ENCODE measurements around the gene POLE3.
A peak's percentile ranks its signal among the peaks of the same experiment; 100 is the strongest.

POLE3 gene

DNA sequence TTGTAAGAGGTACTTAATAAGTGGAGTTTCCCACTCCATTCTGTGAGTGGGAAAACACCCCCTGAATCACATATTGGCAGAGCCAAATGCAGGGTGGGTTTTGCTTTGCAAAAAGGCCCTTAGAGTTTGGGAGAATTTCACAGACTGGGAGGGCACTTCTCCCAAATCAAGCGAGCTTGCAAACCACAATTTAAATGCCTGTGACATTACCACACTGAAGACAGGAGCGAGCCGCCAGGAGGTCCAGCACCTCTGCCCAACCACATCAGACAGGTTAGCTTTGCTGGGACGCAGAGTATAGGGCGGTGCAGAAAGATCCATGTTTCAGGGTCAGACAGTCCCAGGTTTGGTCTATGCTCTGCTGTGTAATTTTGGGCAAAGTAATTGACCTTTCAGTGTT, 11.7 kb downstream of the POLE3 start:
- H3K4me1 ChIP-seq (ENCODE audit: control insufficient read depth, insufficient read depth, low read length): peaks cover 5% of the 10 kb centered on the region
- H3K36me3 ChIP-seq (ENCODE audit: control insufficient read depth, insufficient read depth, low read length): no peaks in the 10 kb centered on the region
- H3K27me3 ChIP-seq (ENCODE audit: control insufficient read depth, insufficient read depth, low read length): no peaks in the 10 kb centered on the region
- H3K9ac ChIP-seq (ENCODE audit: low read length): no peak overlapping the region
- no peak overlapping the region for H3K27ac ChIP-seq (ENCODE audit: low read depth, low read length)
- no peak overlapping the region for H3K4me3 ChIP-seq (ENCODE audit: low read length)

DNA sequence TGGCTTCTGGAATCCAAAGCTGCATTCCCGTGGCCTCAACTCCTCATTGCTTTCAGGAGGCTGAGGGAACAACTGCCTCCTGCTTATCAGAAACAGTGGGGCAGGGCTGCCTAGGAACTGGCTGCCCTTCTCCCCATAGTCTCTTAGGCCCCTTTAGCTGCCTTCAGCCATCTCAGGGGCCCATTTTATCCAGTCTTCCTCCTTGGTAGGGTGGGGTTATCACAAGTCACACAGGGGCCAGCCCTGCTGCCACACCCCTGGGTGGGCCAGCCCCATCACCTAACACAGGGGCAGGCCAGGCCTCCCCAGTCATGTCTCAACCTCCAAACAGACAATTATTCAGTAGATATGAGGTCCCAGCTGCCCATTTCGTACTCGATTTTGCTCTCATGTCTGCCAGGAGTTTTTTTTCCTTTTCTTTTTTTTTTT, 13.3 kb downstream of the POLE3 start:
- peaks cover 5% of the 10 kb centered on the region for H3K4me1 ChIP-seq (ENCODE audit: control insufficient read depth, insufficient read depth, low read length)
- H3K36me3 ChIP-seq (ENCODE audit: control insufficient read depth, insufficient read depth, low read length): peaks cover 5% of the 10 kb centered on the region
- H3K9ac ChIP-seq (ENCODE audit: low read length): no peak overlapping the region
- no peak overlapping the region for H3K4me3 ChIP-seq (ENCODE audit: low read length)
- H3K27me3 ChIP-seq (ENCODE audit: control insufficient read depth, insufficient read depth, low read length): no peaks in the 10 kb centered on the region
- no peak overlapping the region for H3K27ac ChIP-seq (ENCODE audit: low read depth, low read length)

DNA sequence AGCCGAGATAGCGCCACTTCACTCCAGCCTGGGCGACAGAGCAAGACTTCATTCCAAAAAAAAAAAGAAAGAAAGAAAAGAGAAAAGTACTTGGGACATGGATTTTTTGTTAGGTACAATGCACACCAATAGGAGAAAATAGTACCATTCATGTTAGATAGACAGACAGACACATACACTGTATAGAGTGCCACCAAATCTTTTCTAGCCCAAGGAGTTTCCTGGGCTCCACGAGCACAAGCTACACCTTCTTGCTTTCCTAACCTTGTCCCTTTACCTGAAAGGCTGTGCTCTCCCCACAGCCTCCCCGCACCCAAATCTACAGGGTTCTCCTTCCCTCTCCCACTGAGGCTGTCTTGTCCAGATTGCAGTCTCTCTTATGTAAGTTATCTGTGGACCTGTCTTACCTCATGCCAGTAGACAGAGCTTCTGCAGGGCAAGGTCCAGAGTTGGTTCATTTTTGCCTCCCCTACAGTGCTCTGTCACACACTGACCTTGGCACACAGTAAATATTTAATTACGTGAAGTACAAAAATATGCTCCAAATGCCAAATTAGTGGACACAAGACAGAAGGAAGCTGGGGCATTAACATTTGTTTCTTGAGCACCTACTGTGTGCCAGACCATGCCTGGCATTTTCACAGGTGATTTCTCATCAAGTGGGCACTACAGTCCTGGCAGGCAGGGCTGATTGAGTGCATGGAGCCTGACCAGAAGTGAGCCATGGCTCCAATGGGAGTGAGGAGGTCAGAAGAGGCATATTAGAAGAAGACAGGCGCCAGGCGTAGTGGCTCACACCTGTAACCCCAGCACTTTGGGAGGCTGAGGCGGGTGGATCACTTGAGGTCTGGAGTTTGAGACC, 15.2 kb downstream of the POLE3 start:
- no peak overlapping the region for H3K9ac ChIP-seq (ENCODE audit: low read length)
- H3K4me1 ChIP-seq (ENCODE audit: control insufficient read depth, insufficient read depth, low read length): peaks cover 3% of the 10 kb centered on the region
- no peaks in the 10 kb centered on the region for H3K27me3 ChIP-seq (ENCODE audit: control insufficient read depth, insufficient read depth, low read length)
- H3K4me3 ChIP-seq (ENCODE audit: low read length): no peak overlapping the region
- peaks cover 23% of the 10 kb centered on the region for H3K36me3 ChIP-seq (ENCODE audit: control insufficient read depth, insufficient read depth, low read length)
- H3K27ac ChIP-seq (ENCODE audit: low read depth, low read length): no peak overlapping the region

DNA sequence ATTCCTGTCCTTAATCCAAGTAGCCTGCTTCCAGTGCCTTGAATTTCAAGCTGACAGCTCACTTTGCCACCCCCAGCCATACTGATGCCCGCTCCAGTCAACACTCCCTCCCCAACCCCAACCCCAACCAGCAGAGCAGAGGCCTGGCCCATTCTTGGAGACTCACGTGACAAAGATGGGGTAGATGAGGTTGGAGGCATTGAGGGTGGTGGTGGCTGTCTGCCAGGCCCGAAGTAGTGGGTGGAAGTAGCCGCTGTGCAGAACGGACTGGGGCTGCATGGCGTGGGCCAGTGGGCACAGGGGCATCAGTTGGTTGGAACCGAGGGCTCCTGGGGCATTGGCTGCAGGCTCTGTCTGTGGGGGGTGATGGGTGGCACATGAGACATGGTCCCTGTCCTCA, 17.2 kb downstream of the POLE3 start:
- no peak overlapping the region for H3K4me3 ChIP-seq (ENCODE audit: low read length)
- no peaks in the 10 kb centered on the region for H3K4me1 ChIP-seq (ENCODE audit: control insufficient read depth, insufficient read depth, low read length)
- no peak overlapping the region for H3K9ac ChIP-seq (ENCODE audit: low read length)
- H3K36me3 ChIP-seq (ENCODE audit: control insufficient read depth, insufficient read depth, low read length): peaks cover 36% of the 10 kb centered on the region
- H3K27ac ChIP-seq (ENCODE audit: low read depth, low read length): no peak overlapping the region
- no peaks in the 10 kb centered on the region for H3K27me3 ChIP-seq (ENCODE audit: control insufficient read depth, insufficient read depth, low read length)

DNA sequence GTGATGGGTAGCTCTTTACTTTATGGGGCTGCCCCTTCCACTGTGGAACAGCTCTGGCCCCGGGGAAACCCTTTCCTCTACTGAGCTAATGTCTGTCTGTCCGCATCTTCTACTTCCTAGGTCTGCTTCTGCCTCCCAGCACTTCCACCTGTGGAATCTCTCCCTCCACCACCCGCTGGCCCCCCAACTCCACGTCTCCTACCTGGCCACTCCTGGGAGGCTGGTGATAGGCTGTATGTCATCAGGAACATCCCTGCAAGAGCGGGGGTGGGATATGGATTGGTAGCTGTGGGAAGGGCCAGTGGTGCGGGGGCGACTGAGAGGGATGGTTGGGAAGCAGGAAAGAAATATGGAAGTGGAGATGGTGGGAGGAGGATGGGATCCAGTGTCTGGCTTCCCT, 18.6 kb downstream of the POLE3 start:
- H3K27me3 ChIP-seq (ENCODE audit: control insufficient read depth, insufficient read depth, low read length): no peaks in the 10 kb centered on the region
- no peak overlapping the region for H3K4me3 ChIP-seq (ENCODE audit: low read length)
- no peaks in the 10 kb centered on the region for H3K4me1 ChIP-seq (ENCODE audit: control insufficient read depth, insufficient read depth, low read length)
- H3K9ac ChIP-seq (ENCODE audit: low read length): no peak overlapping the region
- peaks cover 39% of the 10 kb centered on the region for H3K36me3 ChIP-seq (ENCODE audit: control insufficient read depth, insufficient read depth, low read length)
- no peak overlapping the region for H3K27ac ChIP-seq (ENCODE audit: low read depth, low read length)

DNA sequence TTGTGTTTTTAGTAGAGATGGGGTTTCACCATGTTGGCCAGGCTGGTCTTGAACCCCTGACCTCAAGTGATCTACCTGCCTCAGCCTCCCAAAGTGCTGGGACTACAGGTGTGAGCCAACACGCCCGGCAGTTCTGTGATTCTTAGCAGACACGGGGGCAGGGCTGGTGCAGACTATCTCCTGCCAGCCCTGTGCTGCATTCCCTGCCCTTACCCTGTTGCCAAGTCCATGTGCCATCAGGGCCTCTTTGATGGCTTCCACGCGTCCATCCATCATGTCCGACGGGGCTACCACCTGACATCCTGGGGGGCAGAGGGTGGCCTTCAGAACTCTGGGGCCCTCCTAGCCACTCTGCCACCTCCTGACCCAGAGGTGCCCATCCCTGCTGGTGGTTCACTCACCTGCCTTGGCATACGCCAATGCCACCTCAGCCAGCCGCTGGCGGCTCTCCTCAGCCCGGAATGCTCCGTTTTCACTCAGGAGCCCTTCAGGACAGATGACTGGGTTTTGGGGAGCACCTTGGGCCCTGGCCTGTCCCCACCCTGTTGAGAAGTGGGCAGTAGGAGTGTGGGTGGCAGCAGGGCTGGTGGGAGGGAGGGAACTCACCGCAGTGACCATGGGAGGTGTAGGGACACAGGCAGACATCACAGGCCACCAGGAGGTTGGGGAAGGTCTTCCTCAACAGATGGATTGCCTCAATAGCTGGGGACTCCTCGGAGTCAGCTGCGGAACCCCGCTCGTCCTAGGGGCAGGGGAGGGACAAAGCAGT, 20.1 kb downstream of the POLE3 start:
- no peak overlapping the region for H3K4me3 ChIP-seq (ENCODE audit: low read length)
- no peaks in the 10 kb centered on the region for H3K4me1 ChIP-seq (ENCODE audit: control insufficient read depth, insufficient read depth, low read length)
- no peaks in the 10 kb centered on the region for H3K27me3 ChIP-seq (ENCODE audit: control insufficient read depth, insufficient read depth, low read length)
- peaks cover 45% of the 10 kb centered on the region for H3K36me3 ChIP-seq (ENCODE audit: control insufficient read depth, insufficient read depth, low read length)
- H3K9ac ChIP-seq (ENCODE audit: low read length): no peak overlapping the region
- H3K27ac ChIP-seq (ENCODE audit: low read depth, low read length): no peak overlapping the region

DNA sequence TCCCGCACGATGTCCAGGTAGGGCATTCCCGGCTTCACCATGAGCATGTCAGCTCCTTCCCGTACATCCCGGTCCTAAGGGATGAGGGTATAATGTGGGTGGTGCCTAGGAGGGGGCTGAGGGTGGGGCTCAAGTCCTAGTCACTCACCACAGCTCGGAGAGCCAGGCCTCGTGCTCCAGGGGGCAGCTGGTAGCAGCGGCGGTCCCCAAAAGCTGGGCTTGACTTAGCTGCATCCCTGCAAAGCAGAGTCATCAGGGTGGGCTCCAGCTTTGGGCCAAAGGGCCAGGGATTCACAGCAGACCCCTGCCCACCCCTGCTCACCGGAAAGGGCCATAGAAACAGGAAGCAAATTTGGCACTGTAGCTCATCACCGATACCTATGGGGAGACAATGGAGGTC, 21.0 kb downstream of the POLE3 start:
- peaks cover 45% of the 10 kb centered on the region for H3K36me3 ChIP-seq (ENCODE audit: control insufficient read depth, insufficient read depth, low read length)
- H3K4me1 ChIP-seq (ENCODE audit: control insufficient read depth, insufficient read depth, low read length): no peaks in the 10 kb centered on the region
- no peak overlapping the region for H3K9ac ChIP-seq (ENCODE audit: low read length)
- no peak overlapping the region for H3K27ac ChIP-seq (ENCODE audit: low read depth, low read length)
- no peaks in the 10 kb centered on the region for H3K27me3 ChIP-seq (ENCODE audit: control insufficient read depth, insufficient read depth, low read length)
- H3K4me3 ChIP-seq (ENCODE audit: low read length): no peak overlapping the region

DNA sequence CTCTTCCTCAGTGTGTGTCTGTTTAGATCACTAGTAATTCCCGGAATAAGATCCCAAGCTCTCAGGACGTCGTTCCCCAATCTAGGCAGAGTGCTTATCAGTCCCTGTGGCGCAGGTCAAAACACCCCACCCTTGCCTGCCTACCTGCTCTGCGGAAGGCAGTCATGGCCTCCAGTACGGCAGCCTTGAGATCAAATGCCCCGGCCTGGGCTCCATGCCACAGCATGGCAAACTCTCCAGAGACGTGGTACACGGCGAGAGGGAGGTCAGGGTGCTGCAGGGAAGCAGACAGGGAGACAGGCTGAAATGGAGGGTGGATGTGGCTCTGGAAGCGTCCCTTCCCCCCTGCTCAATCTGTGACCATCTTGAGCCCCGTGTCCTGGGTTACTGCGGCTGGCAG, 21.6 kb downstream of the POLE3 start:
- Histone ChIP-seq H3K4me3 (ENCODE audit: low read length) (no peak overlapping the region), H3K27ac (ENCODE audit: low read depth, low read length) (no peak overlapping the region), H3K9ac (ENCODE audit: low read length) (no peak overlapping the region), H3K36me3 (ENCODE audit: control insufficient read depth, insufficient read depth, low read length) (peaks cover 45% of the 10 kb centered on the region), H3K27me3 (ENCODE audit: control insufficient read depth, insufficient read depth, low read length) (no peaks in the 10 kb centered on the region), H3K4me1 (ENCODE audit: control insufficient read depth, insufficient read depth, low read length) (no peaks in the 10 kb centered on the region)

DNA sequence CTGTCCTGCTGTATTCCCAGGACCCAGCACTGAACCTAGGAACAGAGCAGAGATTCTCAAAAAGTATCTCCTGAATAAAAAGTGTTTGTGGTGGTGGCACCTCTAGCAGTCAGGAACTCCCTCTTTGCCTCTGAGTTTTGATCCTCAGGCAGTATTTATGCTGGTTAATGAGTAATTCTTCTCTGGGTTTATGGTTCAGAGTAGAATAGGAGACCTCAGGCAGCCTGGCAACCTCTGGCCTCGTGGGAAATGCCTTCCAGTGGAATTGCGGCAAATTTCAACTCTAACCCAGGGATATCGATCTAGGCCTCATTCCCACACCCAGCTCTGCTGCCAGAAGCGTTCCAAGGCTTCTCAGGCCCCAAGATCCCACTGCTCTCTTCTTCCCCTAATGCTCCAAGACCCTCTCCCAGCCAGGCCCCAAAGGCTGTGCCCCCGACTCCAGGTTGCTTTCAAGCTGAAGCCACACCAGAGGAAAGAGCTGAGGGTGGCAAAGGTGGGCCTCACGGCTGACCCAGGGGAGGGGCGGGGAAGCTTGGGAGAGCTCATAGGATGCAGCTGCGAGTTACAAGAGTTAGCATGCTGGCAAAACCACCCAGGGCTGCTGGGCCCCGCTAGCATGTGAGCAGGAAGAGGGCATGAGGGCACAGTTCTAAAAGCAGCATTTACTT, 22.8 kb downstream of the POLE3 start:
- H3K4me3 ChIP-seq (ENCODE audit: low read length): peak overlapping the region; percentile 30
- H3K27me3 ChIP-seq (ENCODE audit: control insufficient read depth, insufficient read depth, low read length): no peaks in the 10 kb centered on the region
- no peak overlapping the region for H3K9ac ChIP-seq (ENCODE audit: low read length)
- no peaks in the 10 kb centered on the region for H3K4me1 ChIP-seq (ENCODE audit: control insufficient read depth, insufficient read depth, low read length)
- no peak overlapping the region for H3K27ac ChIP-seq (ENCODE audit: low read depth, low read length)
- peaks cover 42% of the 10 kb centered on the region for H3K36me3 ChIP-seq (ENCODE audit: control insufficient read depth, insufficient read depth, low read length)

DNA sequence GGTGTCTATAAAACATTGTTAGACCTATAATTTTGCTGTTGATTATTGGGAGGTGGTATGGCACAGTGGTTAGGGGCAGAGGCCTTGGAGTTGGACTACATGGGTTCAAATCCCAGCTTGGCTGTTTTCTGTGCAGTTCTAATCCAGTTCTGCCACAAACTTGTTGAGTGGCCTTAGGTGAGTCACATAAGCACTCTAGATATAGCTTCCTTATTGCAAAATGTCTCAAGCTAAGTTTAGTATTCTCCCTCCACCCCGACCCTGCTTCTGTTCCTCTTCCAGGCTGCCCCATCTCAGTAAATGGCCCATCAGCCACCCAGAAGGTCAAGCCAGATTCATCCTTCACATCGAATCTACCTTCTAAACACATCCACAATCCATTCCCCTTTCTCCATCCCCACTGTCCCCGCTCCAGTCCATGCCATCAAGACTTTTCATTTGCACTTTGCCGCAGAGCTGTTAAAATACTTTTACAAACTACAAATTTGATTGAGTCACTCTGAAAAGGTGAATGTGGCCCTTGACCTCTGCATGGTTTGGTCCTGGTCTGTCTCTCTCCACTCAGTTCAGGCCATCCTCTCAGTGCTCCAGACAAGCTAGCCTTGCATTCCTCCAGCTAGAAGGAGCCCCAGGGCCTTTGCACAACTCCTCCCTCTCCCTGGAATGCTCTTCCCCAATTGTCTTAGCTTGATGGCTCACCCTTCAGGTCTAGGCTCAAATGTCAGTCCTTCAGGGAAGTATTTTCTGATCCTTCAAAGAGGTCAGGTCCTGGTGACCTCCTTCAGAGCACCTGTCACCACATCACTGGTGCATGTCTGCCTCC, 23.7 kb downstream of the POLE3 start:
- Histone ChIP-seq H3K27me3 (ENCODE audit: control insufficient read depth, insufficient read depth, low read length) (no peaks in the 10 kb centered on the region), H3K4me1 (ENCODE audit: control insufficient read depth, insufficient read depth, low read length) (no peaks in the 10 kb centered on the region)

DNA sequence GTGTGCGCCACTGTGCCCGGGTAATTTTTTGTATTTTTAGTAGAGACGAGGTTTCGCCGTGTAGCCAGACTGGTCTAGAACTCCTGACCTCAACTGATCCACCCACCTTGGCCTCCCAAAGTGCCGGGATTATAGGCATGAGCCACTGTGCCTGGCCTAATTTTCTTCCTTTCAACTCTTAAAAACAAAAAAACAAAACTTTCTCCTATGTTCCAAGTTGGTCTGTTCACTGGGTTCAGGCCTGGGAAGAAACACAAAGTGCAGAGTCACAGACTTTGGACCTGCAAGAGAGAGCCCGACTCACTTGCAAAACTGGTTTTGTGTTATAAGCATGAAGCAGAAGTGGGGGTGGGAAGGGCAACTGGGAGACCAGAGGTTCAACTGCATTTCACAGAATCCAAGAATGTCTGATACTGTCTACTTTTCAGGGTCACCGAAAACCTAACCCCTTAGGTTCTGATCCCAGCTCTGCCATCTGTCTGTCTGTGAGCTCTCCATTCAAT, 28.5 kb downstream of the POLE3 start:
- Histone ChIP-seq H3K4me1 (ENCODE audit: control insufficient read depth, insufficient read depth, low read length) (no peaks in the 10 kb centered on the region), H3K27ac (ENCODE audit: low read depth, low read length) (no peak overlapping the region), H3K9ac (ENCODE audit: low read length) (no peak overlapping the region), H3K4me3 (ENCODE audit: low read length) (no peak overlapping the region), H3K27me3 (ENCODE audit: control insufficient read depth, insufficient read depth, low read length) (no peaks in the 10 kb centered on the region), H3K36me3 (ENCODE audit: control insufficient read depth, insufficient read depth, low read length) (peaks cover 6% of the 10 kb centered on the region)

More for the DNA sequence above, 23.7 kb downstream of the POLE3 start:
- Histone ChIP-seq H3K36me3 (ENCODE audit: control insufficient read depth, insufficient read depth, low read length) (peaks cover 36% of the 10 kb centered on the region), H3K27ac (ENCODE audit: low read depth, low read length) (no peak overlapping the region), H3K9ac (ENCODE audit: low read length) (no peak overlapping the region), H3K4me3 (ENCODE audit: low read length) (peak overlapping the region; percentile 30)
